Measurements from ENCODE around the gene KIFBP.

KIFBP gene

DNA sequence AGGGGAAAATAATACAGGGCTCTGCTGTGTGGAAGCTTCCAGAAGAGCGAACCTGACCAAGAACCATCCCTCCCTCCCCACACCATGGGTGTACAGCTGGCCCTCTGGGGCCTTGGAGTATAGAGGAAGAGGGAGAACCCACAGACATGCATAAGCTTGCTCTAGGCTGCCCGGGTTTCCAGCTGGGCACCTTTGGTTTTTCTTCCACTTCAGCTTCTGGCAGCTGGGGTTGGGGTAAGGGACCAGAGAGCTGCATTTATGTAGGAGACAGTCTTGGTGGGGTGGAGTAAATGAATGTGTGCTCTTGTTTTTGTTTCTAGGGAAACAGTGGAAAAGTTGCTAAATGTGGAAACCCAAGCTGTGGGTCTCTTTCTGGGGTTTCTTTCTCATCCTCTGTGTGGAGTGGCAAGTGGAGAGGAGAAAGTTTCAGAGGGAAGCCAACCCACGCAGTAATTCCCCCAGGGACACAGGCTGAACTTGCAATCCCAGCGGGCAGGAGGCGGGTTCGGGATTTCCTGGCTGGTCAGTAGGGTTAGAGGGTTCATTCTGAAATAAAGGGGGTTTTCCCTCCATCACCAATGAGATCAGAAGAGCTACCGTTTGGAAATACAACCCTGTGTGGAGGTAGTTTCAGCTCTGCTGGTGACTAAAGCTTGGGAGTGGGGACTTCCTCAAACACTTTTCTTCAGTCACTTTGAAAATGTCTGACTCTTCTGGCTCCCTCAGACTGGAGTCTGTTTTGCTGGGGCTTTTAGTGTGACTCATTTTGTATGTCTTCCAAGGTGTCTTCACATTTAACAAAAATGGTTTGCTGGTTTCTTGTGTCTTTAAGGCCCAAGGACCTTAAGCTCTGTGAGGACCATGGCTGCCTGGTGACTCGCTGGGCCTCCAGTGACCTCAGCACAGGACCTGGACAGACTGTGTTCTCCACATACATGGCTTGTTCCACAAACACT is 77.1 kb downstream of the KIFBP start:
- in situ Hi-C loops (cut with MboI; ENCODE audit: low pct_unique_long_range_greater_than_20kb, low sequenced_read_pairs) = no loop called here
- peak; percentile 34 for DNase-seq
